HCT116 (cell line): ENCODE measurements around the gene NSUN2. TPM values are rescaled to one million over a fixed set of nuclear protein-coding genes. Genes with fewer than 3 reads are reported as not detected.

Experiments
- ATAC-seq: fragments of 200-7000 bp; cut with Tn5 transposase; 2 replicates; pipeline ENCODE4 v1.9.1; 2020; ENCODE audit warnings: mild to moderate bottlenecking, moderate library complexity
- BruUV-seq: library from RNA; stranded (reverse); fragments of 400-500 nt; replicated peaks from 2 replicates; lab custom pipeline; 2021; lab: Mats Ljungman, UMichigan
- CTCF ChIA-PET: fragments of 300-600 bp; sonication (Branson Sonifier 250); formaldehyde crosslinking; loops from one replicate; lab custom pipeline; 2021; ENCODE audit warnings: antibody characterized with exemption; lab: Charles Lee
- POLR2A ChIA-PET: fragments of 300-600, 350-600 bp; sonication (Branson Sonifier 250); formaldehyde crosslinking; loops from one replicate; lab custom pipeline; 2021; ENCODE audit warnings: antibody characterized with exemption; lab: Charles Lee
- RAD21 ChIA-PET, 2 experiments: fragments of 300-600 bp; sonication (Branson Sonifier 250); formaldehyde crosslinking; loops; one replicate each; lab custom pipeline; 2023; ENCODE audit warnings: low total read pairs in 2 of 2; ENCODE audit not compliant: uncharacterized antibody in 2 of 2, unreplicated experiment in 2 of 2, low non-redundant PET in 1 of 2; lab: Charles Lee
- DNase-seq: peaks from one replicate; pipeline ENCODE4 v3.0.0-alpha.2; 2010; ENCODE audit warnings: low read depth, low spot score
- H2AFZ ChIP-seq: fragments of 200-600 bp; shearing (Covaris generic), sonication (generic); 2 replicates; pipeline ENCODE4 v1.6.1; 2017; ENCODE audit warnings: low read depth, mixed run types, mixed read lengths, antibody characterized with exemption, low read length; ENCODE audit not compliant: poor library complexity, severe bottlenecking
- H3K27ac ChIP-seq: 2 replicates; pipeline ENCODE4 v1.5.1; 2012; ENCODE audit warnings: low read depth, low read length
- H3K27me3 ChIP-seq: fragments of 200-600 bp; sonication (generic); 2 replicates; pipeline ENCODE4 v1.6.1; 2016; ENCODE audit warnings: mixed run types, low read length, mixed read lengths; ENCODE audit not compliant: insufficient read depth
- H3K36me3 ChIP-seq, 2 experiments: fragments of 200-500 bp in 1 of 2; fragments of 200-600 bp in 1 of 2; sonication (Bioruptor generic) in 1 of 2; sonication (generic) in 1 of 2; 2 replicates each; pipeline versions ENCODE4 v1.5.1 to v1.6.1; 2014 to 2016; ENCODE audit warnings: low read length in 2 of 2, inconsistent platforms in 1 of 2, mixed read lengths in 1 of 2, mixed run types in 1 of 2; ENCODE audit not compliant: insufficient read depth in 2 of 2, control insufficient read depth in 1 of 2
- H3K4me1 ChIP-seq, 2 experiments: fragments of 200-600 bp in 1 of 2; sonication (generic) in 1 of 2; 2 replicates each; pipeline versions ENCODE4 v1.5.1 to v1.6.1; 2012 to 2017; ENCODE audit warnings: low read length in 2 of 2, inconsistent platforms in 1 of 2, mild to moderate bottlenecking in 1 of 2, mixed read lengths in 1 of 2, mixed run types in 1 of 2, moderate library complexity in 1 of 2; ENCODE audit not compliant: insufficient read depth in 2 of 2, control insufficient read depth in 1 of 2
- H3K4me2 ChIP-seq: fragments of 200-600 bp; sonication (generic); 2 replicates; pipeline ENCODE4 v1.6.1; 2017; ENCODE audit warnings: mixed run types, low read length, mixed read lengths
- H3K4me3 ChIP-seq, 2 experiments: fragments of 200-600 bp in 1 of 2; sonication (generic) in 1 of 2; replicated peaks in 1 of 2; 2 replicates each; pipeline ENCODE4 v1.5.1; 2011 to 2016; ENCODE audit warnings: low read length in 2 of 2, control low read depth in 1 of 2, low read depth in 1 of 2, mild to moderate bottlenecking in 1 of 2, mixed read lengths in 1 of 2, mixed run types in 1 of 2
- H3K79me2 ChIP-seq: fragments of 200-600 bp; sonication (generic); 2 replicates; pipeline ENCODE4 v1.6.1; 2017; ENCODE audit warnings: mild to moderate bottlenecking, mixed run types, low read length, moderate library complexity, mixed read lengths; ENCODE audit not compliant: insufficient read depth
- H3K9ac ChIP-seq: fragments of 200-600 bp; sonication (generic); 2 replicates; pipeline ENCODE4 v1.6.1; 2016; ENCODE audit warnings: low read length, mixed read lengths
- H3K9me2 ChIP-seq: fragments of 200-600 bp; sonication (generic), shearing (Covaris generic); 2 replicates; pipeline ENCODE4 v1.6.1; 2017; ENCODE audit warnings: mixed run types, mild to moderate bottlenecking, moderate library complexity; ENCODE audit not compliant: insufficient read depth
- H3K9me3 ChIP-seq, 2 experiments: fragments of 200-500 bp in 1 of 2; fragments of 200-600 bp in 1 of 2; sonication (Bioruptor generic) in 1 of 2; sonication (generic) in 1 of 2; 2 replicates each; pipeline ENCODE4 v1.6.1; 2014 to 2017; ENCODE audit warnings: low read length in 2 of 2, mixed read lengths in 2 of 2, inconsistent platforms in 1 of 2, low read depth in 1 of 2, mild to moderate bottlenecking in 1 of 2, mixed run types in 1 of 2, moderate library complexity in 1 of 2; ENCODE audit not compliant: control insufficient read depth in 1 of 2, insufficient read depth in 1 of 2
- H4K20me1 ChIP-seq: fragments of 200-600 bp; sonication (generic), shearing (Covaris generic); 2 replicates; pipeline ENCODE4 v1.6.1; 2017; ENCODE audit warnings: mixed run types, mild to moderate bottlenecking, moderate library complexity; ENCODE audit not compliant: insufficient read depth
- CBX3 ChIP-seq: IDR thresholded peaks from 2 replicates; pipeline ENCODE4 v1.6.1; 2012; ENCODE audit warnings: low read depth
- CEBPB ChIP-seq: IDR thresholded peaks from 2 replicates; pipeline ENCODE4 v1.6.1; 2012; ENCODE audit warnings: low read depth
- EGR1 ChIP-seq: IDR thresholded peaks from 2 replicates; pipeline ENCODE4 v1.6.1; 2012; ENCODE audit warnings: low read depth
- MAX ChIP-seq: IDR thresholded peaks from 2 replicates; pipeline ENCODE4 v1.6.1; 2012
- POLR2AphosphoS5 ChIP-seq: IDR thresholded peaks from 2 replicates; pipeline ENCODE4 v1.6.1; 2011; ENCODE audit warnings: mild to moderate bottlenecking, low read depth, low read length, moderate library complexity
- RAD21 ChIP-seq: IDR thresholded peaks from 2 replicates; pipeline ENCODE4 v1.6.1; 2012; ENCODE audit warnings: low read depth, mild to moderate bottlenecking
- SRF ChIP-seq: IDR thresholded peaks from 2 replicates; pipeline ENCODE4 v1.6.1; 2012; ENCODE audit warnings: low read depth
- TCF7L2 ChIP-seq: IDR thresholded peaks from 2 replicates; pipeline ENCODE4 v1.7.0; 2011; ENCODE audit warnings: borderline replicate concordance, inconsistent platforms; ENCODE audit not compliant: insufficient read depth, insufficient read length; ENCODE audit errors: extremely low read depth
- YY1 ChIP-seq: IDR thresholded peaks from 2 replicates; pipeline ENCODE4 v1.6.1; 2011; ENCODE audit warnings: low read length, low read depth, moderate library complexity, mild to moderate bottlenecking; ENCODE audit not compliant: insufficient replicate concordance; ENCODE audit errors: extremely low read depth
- ZFX ChIP-seq: fragments of 450-650 bp; IDR thresholded peaks from 2 replicates; pipeline ENCODE4 v1.6.1; 2017
- intact Hi-C: fragments of 100-400 bp; cut with micrococcal nuclease; formaldehyde crosslinking; loops from 2 replicates; pipeline ENCODE4 v1.10.0; 2022
- total RNA-seq: library from RNA; stranded (reverse); gene quantifications from one replicate; pipeline ENCODE4 v1.2.1, GENCODE V29; 2021; ENCODE audit not compliant: unreplicated experiment
- TF ChIP-seq, protein P1 (sequence below): IDR thresholded peaks from 2 replicates; pipeline ENCODE4 v1.6.1; 2012; ENCODE audit warnings: low read depth
- TF ChIP-seq, protein P2 (sequence below), 3 experiments: fragments of 200-600 bp in 1 of 3; sonication (generic) in 1 of 3; IDR thresholded peaks in 2 of 3; conservative IDR thresholded peaks in 1 of 3; 2 replicates each; pipeline ENCODE4 v1.5.1; 2012 to 2017; ENCODE audit warnings: low read depth in 2 of 3, low read length in 2 of 3, antibody characterized with exemption in 1 of 3, borderline replicate concordance in 1 of 3, control low read depth in 1 of 3, mild to moderate bottlenecking in 1 of 3, mixed read lengths in 1 of 3, mixed run types in 1 of 3, moderate library complexity in 1 of 3; ENCODE audit not compliant: insufficient read depth in 1 of 3
- TF ChIP-seq, protein P3 (sequence below): IDR thresholded peaks from 2 replicates; pipeline ENCODE4 v1.6.1; 2012

The NSUN2 gene
- total RNA-seq, 1 experiment from 2014 or later, result 101 TPM

DNA sequence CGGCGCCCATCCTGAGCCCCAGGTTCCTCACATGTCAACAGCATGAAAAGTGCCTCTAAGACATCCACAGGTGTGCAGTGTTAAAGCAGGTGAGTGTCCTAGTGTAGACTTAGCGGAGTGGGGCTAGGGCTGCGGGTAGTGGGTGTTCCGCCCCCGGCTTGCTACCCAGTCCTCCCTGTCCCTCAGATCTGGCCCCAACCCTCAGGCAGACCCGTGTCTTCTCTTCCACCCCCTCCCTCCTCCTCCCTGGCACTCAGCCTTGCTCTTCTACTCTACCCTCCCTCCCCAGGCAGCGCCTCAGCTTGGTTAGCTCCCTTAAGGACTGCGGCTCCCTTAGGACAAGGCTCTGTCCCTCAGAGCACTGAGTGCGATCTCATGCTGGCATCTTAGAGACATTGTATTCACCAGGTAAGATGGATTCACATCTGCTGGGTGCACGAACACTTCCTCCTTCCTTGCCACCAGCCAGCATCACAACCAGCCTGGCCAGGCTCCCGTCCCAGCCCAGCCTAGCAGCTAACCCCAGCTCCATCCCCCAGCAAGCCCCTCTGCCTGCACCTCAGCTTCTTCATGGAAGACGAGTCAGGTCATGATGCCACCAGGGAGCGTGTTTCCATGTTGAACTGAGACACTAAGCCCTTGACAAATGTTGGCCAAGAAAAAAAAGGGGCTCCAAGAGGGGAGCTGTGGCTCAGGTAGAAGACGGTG, 46.8 kb downstream of the NSUN2 start:
- intact Hi-C loops, result no loop called here
- POLR2A ChIA-PET, result no interaction called here

More for the DNA sequence above, 46.8 kb downstream of the NSUN2 start:
- CTCF ChIA-PET, result no interaction called here
- H3K9me3 ChIP-seq, result no peaks in the 10 kb centered on the region
- TF ChIP-seq, protein P1, sequence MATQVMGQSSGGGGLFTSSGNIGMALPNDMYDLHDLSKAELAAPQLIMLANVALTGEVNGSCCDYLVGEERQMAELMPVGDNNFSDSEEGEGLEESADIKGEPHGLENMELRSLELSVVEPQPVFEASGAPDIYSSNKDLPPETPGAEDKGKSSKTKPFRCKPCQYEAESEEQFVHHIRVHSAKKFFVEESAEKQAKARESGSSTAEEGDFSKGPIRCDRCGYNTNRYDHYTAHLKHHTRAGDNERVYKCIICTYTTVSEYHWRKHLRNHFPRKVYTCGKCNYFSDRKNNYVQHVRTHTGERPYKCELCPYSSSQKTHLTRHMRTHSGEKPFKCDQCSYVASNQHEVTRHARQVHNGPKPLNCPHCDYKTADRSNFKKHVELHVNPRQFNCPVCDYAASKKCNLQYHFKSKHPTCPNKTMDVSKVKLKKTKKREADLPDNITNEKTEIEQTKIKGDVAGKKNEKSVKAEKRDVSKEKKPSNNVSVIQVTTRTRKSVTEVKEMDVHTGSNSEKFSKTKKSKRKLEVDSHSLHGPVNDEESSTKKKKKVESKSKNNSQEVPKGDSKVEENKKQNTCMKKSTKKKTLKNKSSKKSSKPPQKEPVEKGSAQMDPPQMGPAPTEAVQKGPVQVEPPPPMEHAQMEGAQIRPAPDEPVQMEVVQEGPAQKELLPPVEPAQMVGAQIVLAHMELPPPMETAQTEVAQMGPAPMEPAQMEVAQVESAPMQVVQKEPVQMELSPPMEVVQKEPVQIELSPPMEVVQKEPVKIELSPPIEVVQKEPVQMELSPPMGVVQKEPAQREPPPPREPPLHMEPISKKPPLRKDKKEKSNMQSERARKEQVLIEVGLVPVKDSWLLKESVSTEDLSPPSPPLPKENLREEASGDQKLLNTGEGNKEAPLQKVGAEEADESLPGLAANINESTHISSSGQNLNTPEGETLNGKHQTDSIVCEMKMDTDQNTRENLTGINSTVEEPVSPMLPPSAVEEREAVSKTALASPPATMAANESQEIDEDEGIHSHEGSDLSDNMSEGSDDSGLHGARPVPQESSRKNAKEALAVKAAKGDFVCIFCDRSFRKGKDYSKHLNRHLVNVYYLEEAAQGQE, result no peak
- no peak for TF ChIP-seq POLR2AphosphoS5
- no peak for TF ChIP-seq RAD21
- TF ChIP-seq, protein P2, sequence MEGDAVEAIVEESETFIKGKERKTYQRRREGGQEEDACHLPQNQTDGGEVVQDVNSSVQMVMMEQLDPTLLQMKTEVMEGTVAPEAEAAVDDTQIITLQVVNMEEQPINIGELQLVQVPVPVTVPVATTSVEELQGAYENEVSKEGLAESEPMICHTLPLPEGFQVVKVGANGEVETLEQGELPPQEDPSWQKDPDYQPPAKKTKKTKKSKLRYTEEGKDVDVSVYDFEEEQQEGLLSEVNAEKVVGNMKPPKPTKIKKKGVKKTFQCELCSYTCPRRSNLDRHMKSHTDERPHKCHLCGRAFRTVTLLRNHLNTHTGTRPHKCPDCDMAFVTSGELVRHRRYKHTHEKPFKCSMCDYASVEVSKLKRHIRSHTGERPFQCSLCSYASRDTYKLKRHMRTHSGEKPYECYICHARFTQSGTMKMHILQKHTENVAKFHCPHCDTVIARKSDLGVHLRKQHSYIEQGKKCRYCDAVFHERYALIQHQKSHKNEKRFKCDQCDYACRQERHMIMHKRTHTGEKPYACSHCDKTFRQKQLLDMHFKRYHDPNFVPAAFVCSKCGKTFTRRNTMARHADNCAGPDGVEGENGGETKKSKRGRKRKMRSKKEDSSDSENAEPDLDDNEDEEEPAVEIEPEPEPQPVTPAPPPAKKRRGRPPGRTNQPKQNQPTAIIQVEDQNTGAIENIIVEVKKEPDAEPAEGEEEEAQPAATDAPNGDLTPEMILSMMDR (IDR thresholded peaks at IDR 0.05 in 2 of 3, conservative IDR thresholded peaks at IDR 0.05 in 1 of 3; ENCODE audit: borderline replicate concordance in 1 of 3, insufficient read depth in 1 of 3, low read depth in 2 of 3, low read length in 2 of 3), result no peak
- no peak for TF ChIP-seq SRF
- no peak for TF ChIP-seq MAX
- TF ChIP-seq CEBPB, result no peak
- TF ChIP-seq TCF7L2, result no peak
- TF ChIP-seq EGR1, result no peak
- no peak for TF ChIP-seq ZFX
- no peak for TF ChIP-seq YY1
- TF ChIP-seq CBX3, result no peak
- TF ChIP-seq, protein P3, sequence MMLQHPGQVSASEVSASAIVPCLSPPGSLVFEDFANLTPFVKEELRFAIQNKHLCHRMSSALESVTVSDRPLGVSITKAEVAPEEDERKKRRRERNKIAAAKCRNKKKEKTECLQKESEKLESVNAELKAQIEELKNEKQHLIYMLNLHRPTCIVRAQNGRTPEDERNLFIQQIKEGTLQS, result no peak
- TF ChIP-seq, all 23 proteins: peak for 0
- RAD21 ChIA-PET, result no interaction called here
- H3K36me3 ChIP-seq, result no peaks in the 10 kb centered on the region
- no peaks in the 10 kb centered on the region for H3K9me2 ChIP-seq
- H2AFZ ChIP-seq, result no peak overlapping the region
- peaks cover 12% of the 10 kb centered on the region; the same call in 1 of the 2 replicates for H3K27me3 ChIP-seq
- no TSS peak for BruUV-seq
- no peaks in the 10 kb centered on the region for H3K4me1 ChIP-seq
- H3K27ac ChIP-seq, result no peak overlapping the region
- no peak overlapping the region for H3K4me2 ChIP-seq
- H3K9ac ChIP-seq, result no peak overlapping the region
- H3K4me3 ChIP-seq, result no peak overlapping the region
- H4K20me1 ChIP-seq, result no peaks in the 10 kb centered on the region
- DNase-seq (no peak), ATAC-seq (no peak; the same call in 1 of the 2 replicates)
- no peaks in the 10 kb centered on the region for H3K79me2 ChIP-seq
